NCI-H2107 (cell line): ENCODE results near the gene BMF.
A peak's percentile ranks its signal among the peaks of the same experiment; 100 is the strongest.

Experiments
- DNase-seq: peaks from one replicate; lab custom pipeline; 2025; lab: John Stamatoyannopoulos, UW

The BMF gene

GRCh38 chr15:40065166-40065565 is 43.5 kb downstream of the BMF start:
- DNase-seq: no peak

GRCh38 chr15:40064231-40064894 is 44.3 kb downstream of the BMF start:
- no peak for DNase-seq

- no peak for DNase-seq
Observed at GRCh38 chr15:40063563-40064011, 45.1 kb downstream of the BMF start.

- DNase-seq: no peak
Observed at GRCh38 chr15:40062816-40063562, 45.7 kb downstream of the BMF start.

- no peak for DNase-seq
Observed at GRCh38 chr15:40061212-40061901, 47.3 kb downstream of the BMF start.

- no peak for DNase-seq
Observed at GRCh38 chr15:40060236-40060961, 48.3 kb downstream of the BMF start.

GRCh38 chr15:40059821-40060220 is 48.9 kb downstream of the BMF start:
- no peak for DNase-seq

GRCh38 chr15:40058476-40059140 is 50.1 kb downstream of the BMF start:
- DNase-seq: no peak

- no peak for DNase-seq
Observed at GRCh38 chr15:40055576-40056293, 52.9 kb downstream of the BMF start.

- peak; percentile 54 for DNase-seq
Observed at GRCh38 chr15:40054855-40055575, 53.7 kb downstream of the BMF start.

- DNase-seq: no peak
Observed at GRCh38 chr15:40054605-40054854, 54.1 kb downstream of the BMF start.

GRCh38 chr15:40053831-40054604 is 54.7 kb downstream of the BMF start:
- no peak for DNase-seq

- DNase-seq: no peak
Observed at GRCh38 chr15:40053079-40053830, 55.4 kb downstream of the BMF start.

- DNase-seq: no peak
Observed at GRCh38 chr15:40052604-40053003, 56.1 kb downstream of the BMF start.

GRCh38 chr15:40051616-40052415 is 56.9 kb downstream of the BMF start:
- no peak for DNase-seq

GRCh38 chr15:40050788-40051470 is 57.8 kb downstream of the BMF start:
- no peak for DNase-seq

- DNase-seq: no peak
Observed at GRCh38 chr15:40048926-40049475, 59.7 kb downstream of the BMF start.
